GM18499 (cell line): ENCODE measurements around the gene CGB1.

ENCODE experiments used
- ATAC-seq: cut with Tn5 transposase; IDR thresholded peaks from one replicate; pipeline ENCODE4 v1.9.1; 2021; ENCODE audit warnings: moderate number of reproducible peaks; ENCODE audit not compliant: insufficient read depth, unreplicated experiment

CGB1 gene

DNA sequence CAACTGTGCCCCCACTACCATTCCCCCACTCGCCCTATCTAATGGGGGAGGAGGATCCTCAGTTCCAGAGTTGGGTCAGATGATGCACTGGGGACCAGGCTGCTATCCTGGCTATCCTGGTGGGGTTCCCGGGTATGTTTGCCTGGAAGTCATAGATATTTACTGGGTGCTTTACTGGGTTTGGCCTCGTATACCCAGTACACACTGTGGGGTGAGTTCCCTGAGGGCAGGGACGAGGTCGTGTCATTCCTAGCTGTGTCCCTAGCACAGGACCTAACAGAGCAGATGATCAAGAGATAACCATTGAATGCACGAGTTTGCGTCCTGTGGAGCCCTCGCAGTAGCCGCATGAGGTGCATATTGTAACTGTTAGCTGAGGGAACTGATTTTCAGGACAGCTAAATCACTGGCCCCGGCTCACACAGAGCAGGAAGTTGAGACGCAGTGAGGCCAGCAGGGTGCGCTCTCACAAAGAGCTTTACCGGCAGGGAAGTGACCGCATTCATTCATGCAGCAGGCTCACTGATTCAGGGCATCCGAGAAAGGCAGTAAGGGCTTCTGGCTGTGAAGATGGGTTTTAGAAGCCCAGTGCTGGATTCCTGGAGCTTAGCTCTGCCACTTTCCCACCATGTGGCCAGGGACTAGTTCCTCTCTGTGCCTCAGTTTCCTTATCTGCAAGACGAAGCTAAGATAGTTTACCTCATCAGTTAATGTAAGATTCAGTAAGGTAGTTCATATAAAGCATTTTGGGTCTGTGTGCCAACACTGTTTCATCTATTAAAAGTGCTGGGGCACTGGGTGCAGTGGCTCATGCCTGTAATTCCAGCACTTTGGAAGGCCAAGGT, 37.0 kb downstream of the CGB1 start:
- no peak for ATAC-seq

DNA sequence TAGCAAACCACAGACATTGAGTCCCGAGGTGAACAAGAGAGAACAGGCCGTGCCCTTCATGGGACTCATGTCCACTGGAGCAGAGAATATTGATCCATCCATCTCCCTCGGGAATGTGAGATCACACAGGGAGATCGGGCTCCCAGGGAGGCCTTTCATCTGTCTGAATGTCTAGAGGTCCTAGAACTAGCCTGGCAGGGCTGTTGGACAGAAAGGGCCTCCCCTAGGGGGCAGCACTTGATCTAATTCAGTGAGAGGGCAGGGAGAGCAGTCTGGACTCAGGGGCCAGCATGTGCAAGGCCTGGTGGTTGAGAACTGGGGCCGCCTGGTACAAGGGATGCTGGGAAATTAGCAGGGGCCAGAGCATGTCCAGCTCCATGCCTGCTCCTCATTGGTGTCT, 38.7 kb downstream of the CGB1 start:
- ATAC-seq: no peak

DNA sequence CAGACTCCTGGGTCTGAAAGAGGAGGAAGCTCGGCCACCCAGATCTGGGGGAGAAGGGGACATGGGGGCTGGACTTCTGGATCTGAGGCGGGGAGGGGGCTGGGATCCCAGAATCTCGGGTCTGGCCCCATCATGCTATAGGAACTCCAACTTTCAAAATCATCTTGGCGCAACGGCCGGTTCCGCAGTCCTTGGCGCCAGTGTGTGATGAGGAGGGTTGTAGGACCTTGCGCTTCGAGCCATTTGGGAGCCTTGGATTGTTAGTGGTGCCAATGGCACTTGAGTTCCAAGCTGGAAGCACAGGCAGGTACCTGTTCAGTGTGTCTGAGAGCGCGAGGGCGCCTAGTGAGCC, 42.7 kb downstream of the CGB1 start:
- ATAC-seq: no peak

DNA sequence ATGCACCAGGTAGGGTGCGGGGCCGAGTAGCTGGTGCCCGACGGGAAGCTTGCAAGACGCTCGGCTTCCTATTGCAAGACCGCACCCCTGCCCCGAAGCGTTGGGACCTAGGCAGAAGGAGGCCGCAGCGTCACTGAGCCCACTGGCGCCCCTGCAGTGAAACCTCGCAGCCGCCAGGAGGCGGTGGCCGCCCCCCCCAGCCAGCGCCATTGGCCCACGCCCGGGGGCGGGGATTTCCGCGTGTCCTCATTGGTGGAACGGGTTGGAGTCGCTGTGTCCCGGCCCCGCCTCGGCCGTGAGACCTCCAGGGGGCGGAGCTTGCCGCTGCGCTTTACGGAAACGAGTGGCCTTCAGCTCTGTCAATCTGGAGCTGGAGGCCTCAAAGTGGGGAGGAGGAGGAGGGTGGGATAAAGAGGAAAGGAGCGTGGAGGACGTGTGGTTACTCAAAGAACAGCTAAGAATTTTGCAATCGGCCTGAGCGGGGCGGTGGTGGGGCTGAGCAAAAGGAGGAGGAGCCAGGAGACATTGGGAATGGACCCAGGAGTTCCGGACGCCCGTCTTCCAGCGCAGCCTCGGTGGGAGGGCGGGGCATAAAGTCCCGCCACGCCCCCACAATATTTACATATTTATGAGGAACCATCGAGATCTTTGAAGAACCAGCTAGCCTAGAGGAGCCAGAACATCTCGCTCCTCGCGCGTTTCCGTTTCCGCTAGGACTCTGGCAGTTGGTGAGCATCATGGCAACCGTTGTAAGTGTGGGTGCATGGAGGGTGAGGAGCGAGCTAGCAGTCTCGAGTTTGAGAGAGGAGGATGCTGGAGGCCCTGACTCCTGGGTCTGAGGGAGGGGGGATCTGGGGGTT, 43.3 kb downstream of the CGB1 start, which contains the start of the genes GYS1 and RUVBL2:
GYS1 (minus strand) TSS at position 135 of the 860 bp plus-strand sequence. CDS start 197 bp downstream, outside the sequence.
RUVBL2 (plus strand) TSS at position 713 of the 860 bp plus-strand sequence; CDS start at position 738, 25 bp downstream.
- ATAC-seq: peak; percentile 76

DNA sequence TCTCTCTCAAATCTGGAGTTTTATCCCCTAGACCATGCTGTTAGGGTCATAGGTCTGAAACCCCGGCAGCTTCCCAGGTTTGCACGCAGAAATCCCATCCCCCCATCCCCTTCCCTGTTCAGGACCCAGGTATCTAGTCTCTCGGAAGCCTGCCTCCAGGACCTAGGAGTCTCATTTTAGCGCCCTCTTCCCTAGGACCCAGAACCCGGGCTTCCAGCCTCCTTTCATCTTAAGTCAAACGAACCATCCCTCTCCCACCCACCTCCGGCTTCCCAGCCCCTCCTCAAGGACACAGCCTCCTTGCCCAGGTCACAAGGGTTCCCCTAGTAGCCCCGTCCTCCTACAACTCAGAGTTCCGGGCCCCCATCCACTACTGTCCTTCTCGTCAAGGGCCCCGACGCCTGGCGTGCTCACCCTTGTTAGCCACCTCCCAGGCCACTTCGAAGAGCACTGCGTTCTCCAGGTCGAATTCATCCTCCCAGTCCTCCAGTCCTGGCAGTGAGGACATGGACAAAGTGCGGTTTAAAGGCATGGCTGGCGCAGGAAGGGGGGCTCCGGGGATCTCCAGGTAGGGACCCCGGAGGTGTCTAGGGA, 44.0 kb downstream of the CGB1 start:
- no peak for ATAC-seq

DNA sequence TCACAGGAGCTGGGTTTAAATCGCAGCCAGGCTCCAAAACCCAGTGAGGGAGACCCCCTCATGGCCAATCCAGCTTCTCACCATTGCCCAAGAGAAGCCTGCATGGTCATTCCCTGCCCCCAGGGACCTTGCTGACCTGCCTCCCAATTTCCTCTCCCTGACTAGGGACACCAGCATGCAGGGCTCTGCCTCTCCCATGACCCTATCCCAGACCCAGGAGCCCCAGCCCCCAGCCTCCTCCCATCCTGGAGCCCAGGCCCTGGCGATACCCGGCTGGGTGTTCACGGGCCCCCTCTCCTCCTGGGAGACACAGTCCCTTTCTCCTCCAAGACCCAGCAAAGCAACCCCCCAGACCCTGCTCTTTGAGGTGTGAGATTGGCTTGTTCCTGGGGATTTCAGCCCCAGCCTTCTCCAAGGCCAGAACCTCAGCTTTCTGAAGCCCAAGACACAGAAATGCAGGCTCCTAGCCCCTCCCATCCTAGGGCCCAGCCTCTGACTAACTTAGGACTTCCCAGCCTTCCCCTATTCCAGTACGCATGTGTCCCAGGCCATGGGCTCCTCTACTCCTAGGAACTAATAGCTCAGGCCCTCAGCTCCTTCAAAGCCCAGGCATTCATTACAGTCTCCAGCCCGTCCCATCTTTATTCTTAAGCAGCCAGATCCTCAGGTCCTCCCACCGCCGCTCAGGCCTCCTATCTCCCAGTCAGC, 44.7 kb downstream of the CGB1 start:
- ATAC-seq: no peak

DNA sequence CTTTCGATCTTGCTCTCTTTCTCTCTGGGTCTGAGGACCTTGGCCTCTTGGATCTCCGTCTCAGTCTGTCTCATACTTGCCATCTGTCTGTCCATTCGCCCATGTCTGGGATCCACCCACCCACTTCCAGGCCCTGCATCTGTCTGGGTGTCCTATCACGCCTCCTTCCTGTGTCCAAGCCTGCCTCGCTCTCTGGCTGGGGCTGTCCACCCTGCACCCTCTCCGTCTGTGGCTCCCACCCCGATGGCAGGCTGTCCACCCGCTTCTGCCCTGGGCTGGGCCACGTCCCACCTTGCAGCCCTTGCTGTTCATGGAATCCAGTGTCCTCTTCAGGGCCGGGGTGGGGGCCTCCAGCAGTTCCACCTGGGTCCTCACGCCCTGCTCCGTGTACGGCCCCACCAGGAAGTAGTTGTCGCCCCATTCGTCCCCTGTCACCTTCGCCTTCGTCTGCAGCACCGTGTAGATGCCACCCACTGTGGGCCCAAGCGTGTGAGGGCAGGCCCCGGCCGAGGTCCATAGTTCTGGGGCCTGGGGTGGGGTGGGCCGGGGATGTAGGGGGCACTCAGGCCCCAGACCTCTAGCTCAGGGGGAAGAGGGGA, 45.6 kb downstream of the CGB1 start:
- ATAC-seq: no peak

DNA sequence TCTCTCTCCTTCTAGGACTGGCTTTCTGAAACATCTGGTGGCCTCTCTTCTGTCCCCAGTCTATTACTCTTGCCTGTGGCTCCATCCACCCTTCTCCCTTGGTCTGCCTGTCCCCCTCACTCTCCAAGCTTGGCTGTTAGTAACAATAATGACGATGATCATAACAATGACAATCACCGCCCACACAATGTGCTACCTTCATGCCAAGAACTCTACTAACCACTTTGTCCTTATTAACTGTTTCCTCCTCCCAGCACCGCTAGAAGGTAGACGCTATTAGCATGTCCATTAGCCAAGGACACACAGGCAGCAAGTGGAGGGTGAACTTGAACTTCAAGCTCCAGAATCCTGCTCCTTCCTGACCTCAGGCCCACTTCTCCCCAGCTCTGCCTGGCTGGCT, 46.3 kb downstream of the CGB1 start:
- ATAC-seq: no peak

DNA sequence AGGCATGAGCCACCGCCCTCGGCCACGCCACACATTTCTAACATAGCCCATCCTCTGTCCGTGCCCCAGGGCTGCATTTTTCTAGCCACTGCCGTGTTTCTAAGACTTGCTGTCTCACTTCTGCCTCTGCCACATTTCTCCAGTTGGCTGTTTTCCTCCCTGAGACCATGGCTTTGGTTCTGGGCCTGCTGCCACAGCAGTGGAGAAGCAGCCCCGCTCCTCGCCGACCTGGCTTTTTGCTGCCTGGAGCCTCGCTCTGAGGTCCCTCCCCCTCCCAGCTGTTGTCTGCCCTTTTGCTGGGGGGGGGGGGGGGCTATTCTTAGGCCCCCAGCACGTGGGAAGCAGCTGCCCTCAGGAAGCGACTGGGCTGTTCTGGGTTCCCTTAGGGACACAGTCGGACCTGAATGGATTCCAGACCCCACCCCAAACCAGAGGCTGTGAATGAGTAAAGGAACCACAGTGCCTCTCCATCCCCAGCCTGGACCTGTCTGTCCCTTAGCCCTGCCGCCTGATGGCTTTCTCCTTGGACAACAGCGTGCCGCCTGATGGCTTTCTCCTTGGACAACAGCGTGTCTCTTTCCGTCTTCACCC, 46.9 kb downstream of the CGB1 start:
- no peak for ATAC-seq

DNA sequence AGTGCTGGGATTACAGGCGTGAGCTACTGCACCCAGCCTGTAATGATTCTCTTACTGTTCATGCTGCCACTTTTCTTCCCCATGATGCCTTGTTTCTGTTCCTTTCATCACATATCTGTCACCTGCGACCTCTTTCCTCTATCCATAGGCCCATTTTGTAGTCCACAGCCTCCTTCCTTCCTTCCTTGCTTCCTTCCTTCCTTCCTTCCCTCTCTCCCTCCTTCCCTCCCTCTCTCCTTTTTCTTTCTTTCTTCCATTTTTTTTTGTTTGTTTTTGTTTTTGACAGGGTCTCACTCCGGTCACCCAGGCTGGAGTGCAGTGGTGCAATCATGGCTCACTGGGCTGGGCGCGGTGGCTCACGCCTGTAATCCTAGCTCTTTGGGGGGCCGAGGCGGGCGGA, 47.8 kb downstream of the CGB1 start:
- no peak for ATAC-seq

DNA sequence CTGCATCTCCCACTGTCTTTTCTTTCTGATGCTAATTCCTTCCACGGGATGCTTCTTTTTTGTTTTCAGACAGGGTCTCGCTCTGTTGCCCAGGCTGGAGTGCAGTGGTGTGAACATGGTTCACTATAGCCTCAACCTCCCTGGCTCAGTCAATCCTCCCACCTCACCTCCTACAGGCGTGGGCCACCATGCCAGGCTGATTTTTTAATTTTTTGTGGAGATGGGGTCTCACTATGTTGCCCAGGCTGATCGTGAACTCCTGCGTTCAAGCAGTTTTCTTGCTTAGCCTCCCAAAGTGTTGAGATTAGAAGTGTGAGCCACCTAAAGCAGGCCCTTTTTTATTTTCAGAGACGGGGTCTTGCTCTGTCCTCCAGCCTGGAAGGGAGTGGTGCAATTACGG, 48.4 kb downstream of the CGB1 start:
- no peak for ATAC-seq

DNA sequence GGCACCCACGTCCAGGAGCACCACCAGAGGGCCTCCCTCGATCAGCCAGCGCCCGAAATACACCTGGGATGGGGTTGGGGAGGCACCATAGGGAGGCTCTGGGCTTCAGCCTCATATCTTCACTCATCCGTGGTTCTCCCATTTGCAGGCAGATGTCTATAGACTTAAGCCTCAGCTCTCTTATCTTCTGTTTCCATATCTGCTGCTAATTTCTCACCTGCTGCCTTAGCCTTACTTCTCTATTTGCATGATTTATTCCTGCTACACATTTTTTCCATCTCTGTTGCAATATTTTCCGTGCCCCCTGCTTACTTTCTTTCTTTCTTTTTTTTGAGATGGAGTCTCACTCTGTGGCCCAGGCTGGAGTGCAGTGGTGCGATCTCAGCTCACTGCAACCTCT, 49.4 kb downstream of the CGB1 start:
- ATAC-seq: no peak

DNA sequence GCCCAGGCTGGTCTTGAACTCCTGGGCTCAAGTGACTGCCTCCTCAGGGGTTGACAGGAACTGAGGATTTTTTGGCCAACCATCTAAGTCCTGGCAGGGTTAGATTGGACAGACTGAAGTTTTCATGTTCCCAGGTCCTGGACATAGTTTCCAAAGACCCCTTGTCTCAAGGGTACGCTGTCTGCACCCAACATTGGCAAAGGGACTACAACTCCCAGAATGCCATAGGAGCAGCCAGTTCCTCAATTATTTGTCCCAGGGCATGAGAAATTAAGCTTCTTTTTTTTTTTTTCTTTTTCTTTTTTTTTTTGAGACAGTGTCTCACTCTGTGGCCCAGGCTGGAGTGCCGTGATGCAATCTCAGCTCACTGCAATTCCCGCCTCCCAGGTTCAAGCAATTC, 50.5 kb downstream of the CGB1 start:
- no peak for ATAC-seq

DNA sequence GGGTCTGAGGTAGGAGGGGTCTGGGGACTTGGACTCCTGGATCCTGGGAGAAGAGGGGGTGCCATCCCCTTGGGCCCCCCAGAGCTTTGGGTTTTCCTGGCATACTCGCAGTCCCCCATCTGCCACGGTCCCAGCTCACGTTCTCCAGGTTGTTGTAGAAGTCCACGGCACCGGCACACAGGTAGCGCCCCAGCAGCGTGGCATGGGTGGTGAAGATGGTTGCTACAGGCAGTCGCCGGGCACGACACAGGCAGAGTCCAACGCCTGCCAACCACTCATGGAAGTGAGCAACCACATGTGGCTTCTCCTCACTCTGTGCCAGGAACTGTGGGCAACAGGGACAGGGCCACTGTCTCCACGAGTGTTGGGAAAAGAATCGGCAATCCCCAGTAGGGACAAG, 51.0 kb downstream of the CGB1 start:
- ATAC-seq: no peak
